ENCODE measurements around the gene EEIG2.

EEIG2 gene

GRCh38 chr1:108585313-108585712, 25.4 kb downstream of the EEIG2 start:
- no peak for DNase-seq

DNA sequence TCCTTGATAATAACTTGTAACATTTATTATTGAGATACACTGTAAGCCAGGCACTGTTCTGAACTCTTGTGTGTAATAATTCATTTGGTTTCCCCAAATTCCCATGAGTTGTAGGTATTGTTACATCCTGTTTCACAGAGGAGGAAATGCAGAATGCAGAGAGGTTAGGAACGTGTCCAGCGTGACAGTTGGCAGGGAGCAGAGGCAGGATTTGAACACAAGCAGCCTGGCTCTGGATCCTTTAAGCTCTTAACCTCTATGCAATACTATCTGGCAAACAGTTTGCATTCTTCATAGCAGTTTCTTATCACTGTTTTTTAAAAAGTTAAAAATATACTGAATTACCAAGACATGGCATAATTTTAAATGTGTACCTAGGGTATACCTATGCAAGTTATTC, 30.5 kb downstream of the EEIG2 start:
- DNase-seq: no peak

- DNase-seq: no peak
Measured at GRCh38 chr1:108590957-108591356, 31.1 kb downstream of the EEIG2 start.

DNA sequence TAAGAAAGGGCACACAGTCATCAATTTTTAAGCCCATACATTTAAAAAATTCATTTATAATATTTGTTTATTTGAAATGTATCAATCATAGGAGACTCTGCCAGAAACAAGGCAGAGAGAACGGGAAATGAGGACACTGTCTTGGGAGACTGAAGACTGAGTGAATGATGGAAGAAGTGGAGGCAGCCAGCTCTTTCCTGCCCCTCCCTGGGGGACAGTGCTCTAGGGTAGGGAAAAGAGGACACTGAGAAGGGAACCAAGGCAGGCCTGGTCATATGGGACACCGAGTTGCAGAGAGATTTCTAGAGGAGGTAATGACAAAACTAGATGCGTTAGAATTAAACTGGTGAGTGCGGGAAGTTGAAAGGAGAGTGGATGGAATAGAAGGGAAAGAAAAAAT, 31.6 kb downstream of the EEIG2 start:
- no peak for DNase-seq

DNA sequence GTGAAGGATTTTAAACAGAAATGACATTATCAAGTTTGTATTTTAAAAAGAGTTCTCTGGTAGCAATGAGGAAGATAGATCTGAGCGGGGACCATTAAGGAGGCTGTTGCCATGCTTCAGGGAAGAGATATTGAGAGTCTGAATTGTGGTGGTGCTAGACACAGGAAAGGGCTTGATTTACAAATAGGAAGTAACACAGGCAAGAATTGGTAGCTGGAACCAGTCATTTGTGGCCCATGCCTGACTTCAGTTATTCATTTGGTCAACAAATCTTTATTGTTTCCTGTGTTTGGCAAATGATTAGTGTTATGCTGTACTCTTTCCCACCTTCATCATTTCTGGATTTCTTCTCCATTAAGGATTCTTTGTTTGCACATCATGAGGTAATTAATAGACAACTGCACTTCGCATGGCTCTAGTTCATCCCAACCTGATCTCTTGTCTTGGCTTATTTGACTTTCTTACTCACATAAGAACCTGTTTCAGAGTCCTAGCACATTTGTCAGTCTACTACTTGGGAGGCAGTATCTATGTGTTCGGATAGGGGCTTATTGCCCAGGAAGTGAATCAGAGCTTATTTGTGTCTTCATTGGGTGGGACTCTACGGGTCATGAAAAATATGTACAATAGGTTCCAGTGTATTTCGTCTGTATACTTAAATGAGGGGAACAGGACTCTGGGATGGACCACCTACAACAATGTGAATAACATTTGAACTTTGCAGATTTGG, 32.3 kb downstream of the EEIG2 start:
- DNase-seq: no peak

- DNase-seq: no peak
Measured at GRCh38 chr1:108593448-108593847, 33.5 kb downstream of the EEIG2 start.

- DNase-seq: no peak
Measured at GRCh38 chr1:108595507-108595906, 35.6 kb downstream of the EEIG2 start.

DNA sequence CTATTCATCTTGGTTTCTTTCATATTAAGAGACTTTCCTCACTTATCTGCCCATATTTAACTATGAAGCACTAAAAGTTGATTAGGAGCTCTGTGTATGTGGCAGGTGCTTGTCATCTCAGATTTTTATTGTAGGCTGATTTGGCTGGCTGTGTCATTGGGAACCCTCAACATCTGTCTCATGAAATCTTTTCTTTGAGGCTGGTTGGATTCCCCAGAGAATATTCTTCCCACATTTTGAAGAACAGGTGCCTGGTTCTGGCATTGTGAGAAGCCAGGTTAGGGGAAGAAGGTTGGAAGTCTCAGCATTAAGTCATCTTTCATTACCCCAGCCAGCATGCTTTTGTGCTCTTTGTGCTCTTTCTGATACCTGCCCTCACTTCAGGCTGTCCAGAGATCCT, 37.1 kb downstream of the EEIG2 start:
- no peak for DNase-seq

DNA sequence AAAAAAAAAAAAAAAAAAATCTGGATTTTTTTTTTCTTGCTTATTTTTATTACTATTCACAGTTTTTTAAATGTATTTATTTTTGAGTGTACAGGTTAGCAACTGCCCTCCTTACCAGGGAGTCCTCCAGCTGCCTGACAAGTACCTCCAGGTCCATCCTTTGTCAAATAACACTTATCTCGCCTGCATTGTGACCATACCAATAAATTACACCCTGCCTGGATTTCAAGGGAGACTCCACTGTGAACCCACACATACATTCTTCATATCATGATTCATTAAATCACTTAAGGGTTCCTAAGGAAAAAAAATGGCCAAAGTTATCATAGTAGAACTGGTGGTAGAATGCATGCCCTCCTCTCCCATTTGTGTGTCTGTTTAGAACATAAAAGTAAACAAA, 38.4 kb downstream of the EEIG2 start:
- DNase-seq: no peak

- DNase-seq: no peak
Measured at GRCh38 chr1:108600504-108600903, 40.6 kb downstream of the EEIG2 start.

GRCh38 chr1:108601708-108602410, 42.0 kb downstream of the EEIG2 start:
- no peak for DNase-seq

DNA sequence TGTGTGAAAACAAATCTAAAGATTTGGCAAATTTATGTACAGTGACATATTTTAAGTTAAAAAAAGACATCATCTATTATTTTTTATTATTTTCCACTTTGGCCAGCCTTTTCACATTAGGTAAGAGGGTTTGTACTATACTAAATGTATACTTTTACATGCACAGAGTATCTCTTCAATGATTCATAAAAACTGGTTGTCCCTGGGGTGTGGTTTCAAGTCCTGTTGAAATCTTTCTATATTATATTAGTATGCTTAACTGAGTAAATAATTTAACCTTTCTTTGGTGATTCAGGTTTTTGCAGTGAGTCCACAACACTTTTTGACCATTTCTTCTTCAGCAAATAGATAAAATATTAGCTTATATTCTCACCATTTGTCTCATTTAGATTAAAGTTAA, 45.7 kb downstream of the EEIG2 start:
- no peak for DNase-seq

DNA sequence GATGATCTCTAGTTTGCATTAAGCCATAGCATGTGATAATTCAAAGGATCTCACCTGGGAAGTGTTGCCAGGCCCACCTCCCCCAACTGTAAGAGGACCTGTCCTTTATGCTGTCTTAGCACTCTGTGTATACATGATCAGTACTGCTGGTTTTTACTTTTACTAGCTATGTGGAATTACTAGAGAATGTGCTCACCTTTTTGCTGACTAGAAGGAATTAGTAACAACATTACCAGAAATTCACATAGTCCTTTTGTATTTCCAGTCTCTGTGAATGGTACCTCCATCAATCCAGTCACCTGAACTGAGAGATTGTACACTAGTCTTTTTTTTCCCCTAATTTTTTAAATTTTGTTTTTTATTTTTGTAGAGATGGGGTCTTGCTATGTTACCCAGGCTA, 46.6 kb downstream of the EEIG2 start:
- DNase-seq: no peak

- DNase-seq: no peak
Measured at GRCh38 chr1:108609483-108610049, 49.7 kb downstream of the EEIG2 start.
